A549 (cell line): ENCODE results near the gene TPRG1L. TPM values are rescaled to one million over a fixed set of nuclear protein-coding genes. Genes with fewer than 3 reads are reported as not detected.

Experiments
- ATAC-seq, 2 experiments: fragments of 200-7000 bp in 1 of 2; fragments of >200 bp in 1 of 2; cut with Nextera tagmentation in 1 of 2; cut with Tn5 transposase in 1 of 2; 3 replicates each; pipeline versions ENCODE4 v1.8.0 to v1.9.1; 2018 to 2020; ENCODE audit warnings: mild to moderate bottlenecking in 1 of 2, moderate library complexity in 1 of 2
- CTCF ChIA-PET: fragments of 300-600 bp; sonication (Branson Sonifier 250); formaldehyde crosslinking; extraction: SDS; loops from one replicate; lab custom pipeline; 2021; ENCODE audit warnings: antibody characterized with exemption, inconsistent platforms; lab: Yijun Ruan, JAX
- POLR2A ChIA-PET: fragments of 350-600 bp; formaldehyde crosslinking; extraction: SDS; loops from one replicate; lab custom pipeline; 2021; ENCODE audit warnings: antibody characterized with exemption, inconsistent platforms; lab: Yijun Ruan, JAX
- DNase-seq, 2 experiments: peaks; one replicate each; pipeline versions ENCODE4 v3.0.0 to v3.0.0-alpha.2; 2011 to 2016; ENCODE audit warnings: low read depth in 1 of 2, low spot score in 1 of 2
- FAIRE-seq: peaks from 2 replicates; lab custom pipeline; 2011; peaks lifted over from hg19 to GRCh38; lab: Jason Lieb, UNC
- H3K27ac ChIP-seq, 2 experiments: fragments of >200 bp; sonication (Bioruptor Twin); formaldehyde crosslinking; 3 replicates each; pipeline ENCODE4 v1.5.1; 2016 to 2017
- H3K4me1 ChIP-seq: fragments of >200 bp; sonication (Bioruptor Twin); formaldehyde crosslinking; 3 replicates; pipeline ENCODE4 v1.6.1; 2016
- H3K4me2 ChIP-seq: fragments of >200 bp; sonication (Bioruptor Twin); formaldehyde crosslinking; 3 replicates; pipeline ENCODE4 v1.6.1; 2016
- H3K4me3 ChIP-seq: fragments of >200 bp; sonication (Bioruptor Twin); formaldehyde crosslinking; 3 replicates; pipeline ENCODE4 v1.5.1; 2016
- H3K9me3 ChIP-seq: fragments of >200 bp; sonication (Bioruptor Twin); formaldehyde crosslinking; 3 replicates; pipeline ENCODE4 v1.6.1; 2016
- BCL3 ChIP-seq: fragments of >200 bp; sonication (Bioruptor Twin); formaldehyde crosslinking; IDR thresholded peaks from 3 replicates; pipeline ENCODE4 v1.6.1; 2016
- CBX2 ChIP-seq: fragments of 200-600 bp; sonication (generic); IDR thresholded peaks from 2 replicates; pipeline ENCODE4 v1.6.1; 2016; ENCODE audit warnings: low read depth, mild to moderate bottlenecking, borderline replicate concordance
- CBX8 ChIP-seq: fragments of 200-600 bp; sonication (generic); IDR thresholded peaks from 2 replicates; pipeline ENCODE4 v1.6.1; 2016
- CEBPB ChIP-seq, 2 experiments: fragments of >200 bp in 1 of 2; sonication (Bioruptor Twin) in 1 of 2; formaldehyde crosslinking in 1 of 2; IDR thresholded peaks; 2 replicates each; pipeline ENCODE4 v1.6.1; 2012 to 2016
- CTCF ChIP-seq: fragments of >200 bp; sonication (Bioruptor Twin); formaldehyde crosslinking; IDR thresholded peaks from 3 replicates; pipeline ENCODE4 v1.5.1; 2016
- EHF ChIP-seq: fragments of 250-450 bp; sonication (Bioruptor Pico); IDR thresholded peaks from 2 replicates; pipeline ENCODE4 v1.5.0; 2020; ENCODE audit warnings: mild to moderate bottlenecking
- EHMT2 ChIP-seq: fragments of 200-600 bp; sonication (generic); IDR thresholded peaks from 2 replicates; pipeline ENCODE4 v1.6.1; 2016; ENCODE audit warnings: antibody characterized with exemption, low read depth, mild to moderate bottlenecking, moderate library complexity
- ESRRA ChIP-seq: fragments of 150-350 bp; IDR thresholded peaks from 2 replicates; pipeline ENCODE4 v1.6.1; 2014; ENCODE audit warnings: mild to moderate bottlenecking, low read length, borderline replicate concordance
- GATA3 ChIP-seq: IDR thresholded peaks from 2 replicates; pipeline ENCODE4 v1.6.1; 2012; ENCODE audit warnings: borderline replicate concordance
- HDAC2 ChIP-seq: fragments of 200-600 bp; sonication (generic); IDR thresholded peaks from 2 replicates; pipeline ENCODE4 v1.6.1; 2016
- JUN ChIP-seq, 2 experiments: fragments of >200 bp; sonication (Bioruptor Twin); formaldehyde crosslinking; IDR thresholded peaks; 2 replicates in 1 of 2; 3 replicates in 1 of 2; pipeline ENCODE4 v1.6.1; 2016 to 2017
- JUNB ChIP-seq: fragments of >200 bp; sonication (Bioruptor Twin); formaldehyde crosslinking; IDR thresholded peaks from 2 replicates; pipeline ENCODE4 v1.6.1; 2016
- KDM5A ChIP-seq: fragments of 200-600 bp; sonication (generic); IDR thresholded peaks from 2 replicates; pipeline ENCODE4 v1.6.1; 2016; ENCODE audit warnings: antibody characterized with exemption, mild to moderate bottlenecking
- NPAS2 ChIP-seq: fragments of 250-450 bp; sonication (Bioruptor Pico); IDR thresholded peaks from 2 replicates; pipeline ENCODE4 v1.8.0; 2022; ENCODE audit warnings: mild to moderate bottlenecking, moderate library complexity, borderline replicate concordance
- NR3C1 ChIP-seq: fragments of >200 bp; sonication (Bioruptor Twin); formaldehyde crosslinking; IDR thresholded peaks from 3 replicates; pipeline ENCODE4 v1.6.1; 2017
- PHF8 ChIP-seq: fragments of 200-600 bp; sonication (generic); IDR thresholded peaks from 2 replicates; pipeline ENCODE4 v1.6.1; 2016; ENCODE audit warnings: low read depth, mild to moderate bottlenecking, antibody characterized with exemption, moderate library complexity, borderline replicate concordance
- RAD21 ChIP-seq, 2 experiments: fragments of >200 bp in 1 of 2; sonication (Bioruptor Twin) in 1 of 2; formaldehyde crosslinking in 1 of 2; IDR thresholded peaks in 1 of 2; conservative IDR thresholded peaks in 1 of 2; 2 replicates in 1 of 2; 3 replicates in 1 of 2; pipeline ENCODE4 v1.6.1; 2012 to 2018; ENCODE audit warnings: inconsistent platforms in 1 of 2
- RFX5 ChIP-seq: fragments of 450-650 bp; IDR thresholded peaks from 2 replicates; pipeline ENCODE4 v1.7.1; 2014; ENCODE audit warnings: antibody characterized with exemption, mild to moderate bottlenecking, moderate library complexity
- SREBF2 ChIP-seq: fragments of 450-650 bp; IDR thresholded peaks from 2 replicates; pipeline ENCODE4 v1.6.1; 2014; ENCODE audit warnings: mild to moderate bottlenecking, moderate library complexity
- TFCP2L1 ChIP-seq: fragments of 250-450 bp; sonication (Bioruptor Pico); IDR thresholded peaks from 2 replicates; pipeline ENCODE4 v1.5.0; 2021; ENCODE audit warnings: mild to moderate bottlenecking
- TP53 ChIP-seq: fragments of 250-450 bp; sonication (Bioruptor Pico); IDR thresholded peaks from 2 replicates; pipeline ENCODE4 v1.5.0; 2021; ENCODE audit warnings: mild to moderate bottlenecking, moderate library complexity
- USF2 ChIP-seq: fragments of 450-650 bp; IDR thresholded peaks from 2 replicates; pipeline ENCODE4 v1.6.1; 2014; ENCODE audit warnings: antibody characterized with exemption
- ZFP36 ChIP-seq: fragments of 450-650 bp; IDR thresholded peaks from 2 replicates; pipeline ENCODE4 v1.6.1; 2014; ENCODE audit warnings: borderline replicate concordance; ENCODE audit not compliant: partially characterized antibody
- ZNF302 ChIP-seq: fragments of 250-450 bp; sonication (Bioruptor Pico); IDR thresholded peaks from 2 replicates; pipeline ENCODE4 v1.9.0; 2021; ENCODE audit warnings: inconsistent platforms, mild to moderate bottlenecking, moderate library complexity
- ZSCAN20 ChIP-seq: fragments of 250-450 bp; sonication (Bioruptor Pico); IDR thresholded peaks from 2 replicates; pipeline ENCODE4 v1.8.0; 2022; ENCODE audit warnings: mild to moderate bottlenecking, moderate library complexity
- WGBS: methylation state at CpG from one replicate; pipeline ENCODE4 v1.1.6; 2017; ENCODE audit errors: missing lambda C conversion rate; 5-methylcytosine and 5-hydroxymethylcytosine counted together
- polyA plus RNA-seq, 4 experiments: library from polyadenylated mRNA; depleted of rRNA in 3 of 4; stranded (reverse); fragments of >200 nt; fragmentation: RNase III in 1 of 4; extraction: RNeasy Plus Mini Kit Qiagen cat#74134 plus additional on column Dnase treatment in 1 of 4; gene quantifications; 2 replicates in 3 of 4; 3 replicates in 1 of 4; pipeline ENCODE4 v1.2.3, GENCODE V29; 2011 to 2017

TPRG1L gene
- polyA plus RNA-seq, 2 of the 4 experiments (the other 2 are of a cell fraction), result 13.1 to 20.1 TPM

- POLR2A ChIA-PET, result no interaction called here
- no peak overlapping the region for H3K4me2 ChIP-seq
Measured at GRCh38 chr1:3632298-3632697, 7.5 kb downstream of the TPRG1L start.

GRCh38 chr1:3632716-3633343 lies 8.0 kb downstream of the TPRG1L start:
- ATAC-seq (no peak), FAIRE-seq (no peak), DNase-seq (no peak)
- Histone ChIP-seq H3K4me1 (no peaks in the 10 kb centered on the region), H3K4me3 (no peak overlapping the region)
- CTCF ChIA-PET, result interaction anchor here (1.2 to 2.4 kb wide), 2 partner anchors 13 to 92 kb away, joined by 4 to 7 read pairs; no protein-coding TSS in a partner anchor
- TF ChIP-seq JUN (IDR thresholded peaks at IDR 0.05) (no peak), ZSCAN20 (CRISPR knock-in tag) (no peak), NPAS2 (CRISPR knock-in tag) (no peak), CEBPB (IDR thresholded peaks at IDR 0.05) (no peak), CBX2 (no peak), CBX8 (no peak), EHMT2 (no peak), BCL3 (no peak), EHF (no peak), USF2 (no peak), ZNF302 (no peak), TFCP2L1 (CRISPR knock-in tag) (no peak), ESRRA (no peak), PHF8 (no peak), CTCF (no peak), GATA3 (no peak), RAD21 (conservative IDR thresholded peaks at IDR 0.05 in 1 of 2, IDR thresholded peaks at IDR 0.05 in 1 of 2) (no peak), RFX5 (no peak), ZFP36 (no peak)
- TF ChIP-seq, all 56 proteins: peak for 0
- POLR2A ChIA-PET, result no interaction called here
- whole genome bisulfite sequencing, result 89% methylated on average over 26 of the region's 26 CpGs
- Histone ChIP-seq H3K4me2 (no peak overlapping the region), H3K9me3 (no peaks in the 10 kb centered on the region), H3K27ac (no peak overlapping the region)

More at GRCh38 chr1:3632298-3632697, 7.5 kb downstream of the TPRG1L start:
- DNase-seq (no peak), FAIRE-seq (no peak), ATAC-seq (no peak)
- Histone ChIP-seq H3K4me1 (no peaks in the 10 kb centered on the region), H3K27ac (no peak overlapping the region), H3K4me3 (no peak overlapping the region), H3K9me3 (no peaks in the 10 kb centered on the region)
- TF ChIP-seq EHF, result no peak
- TF ChIP-seq CBX8, result no peak
- TF ChIP-seq JUNB, result no peak
- no peak for TF ChIP-seq USF2
- no peak for TF ChIP-seq TP53 (CRISPR knock-in tag)
- no peak for TF ChIP-seq KDM5A
- TF ChIP-seq ESRRA, result no peak
- no peak for TF ChIP-seq HDAC2
- no peak for TF ChIP-seq CEBPB (IDR thresholded peaks at IDR 0.05)
- no peak for TF ChIP-seq SREBF2
- no peak for TF ChIP-seq NR3C1
- TF ChIP-seq RFX5, result no peak
- CTCF ChIA-PET, result interaction anchor here (1.2 to 2.4 kb wide), 2 partner anchors 13 to 92 kb away, joined by 4 to 7 read pairs; no protein-coding TSS in a partner anchor
- 94% methylated on average over 17 of the region's 17 CpGs for WGBS
